B cell (primary cell): ENCODE results near the gene DLG1. TPM values are rescaled to one million over a fixed set of nuclear protein-coding genes. Genes with fewer than 3 reads are reported as not detected.
"Not testable (repeated sequence)": the region's sequence is repeated elsewhere in the genome, so short reads cannot be mapped to it uniquely, and the experiment has no call there.

Experiments used
- ATAC-seq: fragments of 200-7000 bp; cut with Tn5 transposase; one replicate; pipeline ENCODE4 v1.10.0; 2021; ENCODE audit warnings: low read depth, mild to moderate bottlenecking, moderate number of reproducible peaks, moderate library complexity
- CTCF ChIA-PET: fragments of 350-600 bp; sonication (Branson Sonifier 250); formaldehyde crosslinking; loops from one replicate; lab custom pipeline; 2021; ENCODE audit warnings: antibody characterized with exemption, inconsistent platforms; lab: Charles Lee
- POLR2A ChIA-PET: fragments of 350-600 bp; sonication (Branson Sonifier 250); formaldehyde crosslinking; loops from one replicate; lab custom pipeline; 2021; ENCODE audit warnings: antibody characterized with exemption; lab: Charles Lee
- DNase-seq: peaks from one replicate; pipeline ENCODE4 v3.0.0; 2013
- H2AFZ ChIP-seq: 2 replicates; pipeline ENCODE4 v1.6.1; 2012; ENCODE audit warnings: mild to moderate bottlenecking, low read depth, low read length; ENCODE audit not compliant: insufficient read depth, poor library complexity, severe bottlenecking
- H3K27ac ChIP-seq, 2 donors: 1 replicate in 1 of 2; 2 replicates in 1 of 2; pipeline ENCODE4 v1.5.1; 2012 to 2013; ENCODE audit warnings: low read length in 2 of 2, mild to moderate bottlenecking in 2 of 2, moderate library complexity in 1 of 2
- H3K27me3 ChIP-seq, 4 experiments: fragments of 200-600 bp in 1 of 4; sonication (generic) in 1 of 4; replicated peaks in 1 of 4; 1 replicate in 2 of 4; 2 replicates in 2 of 4; pipeline versions ENCODE4 v1.6.1 to v1.7.0; 2013 to 2016; ENCODE audit warnings: low read length in 3 of 4, mild to moderate bottlenecking in 2 of 4, mixed read lengths in 1 of 4, moderate library complexity in 1 of 4; ENCODE audit not compliant: insufficient read depth in 4 of 4, control insufficient read depth in 3 of 4; ENCODE audit errors: control extremely low read depth in 1 of 4
- H3K36me3 ChIP-seq, 2 experiments: replicated peaks in 1 of 2; 1 replicate in 1 of 2; 2 replicates in 1 of 2; pipeline versions ENCODE4 v1.6.1 to v1.7.1; 2013; ENCODE audit warnings: low read length in 1 of 2; ENCODE audit not compliant: insufficient read depth in 2 of 2, control insufficient read depth in 1 of 2; ENCODE audit errors: control extremely low read depth in 1 of 2, extremely low read depth in 1 of 2
- H3K4me1 ChIP-seq, 2 donors: fragments of 200-600 bp in 1 of 2; sonication (generic) in 1 of 2; 1 replicate in 1 of 2; 2 replicates in 1 of 2; pipeline versions ENCODE4 v1.5.1 to v1.6.1; 2013 to 2017; ENCODE audit warnings: low read length in 2 of 2; ENCODE audit not compliant: control insufficient read depth in 2 of 2, insufficient read depth in 2 of 2
- H3K4me2 ChIP-seq: replicated peaks from 2 replicates; pipeline ENCODE3; 2012; ENCODE audit warnings: mild to moderate bottlenecking, low read depth, low read length; ENCODE audit not compliant: poor library complexity, severe bottlenecking
- H3K4me3 ChIP-seq, 5 experiments: fragments of 200-600 bp in 1 of 5; sonication (generic) in 1 of 5; 1 replicate in 3 of 5; 2 replicates in 2 of 5; pipeline versions ENCODE4 v1.5.1 to v1.7.0; 2011 to 2016; ENCODE audit warnings: low read length in 4 of 5, mild to moderate bottlenecking in 4 of 5, low read depth in 2 of 5, control low read depth in 1 of 5, moderate library complexity in 1 of 5; ENCODE audit not compliant: insufficient read depth in 1 of 5; ENCODE audit errors: control extremely low read depth in 1 of 5, extremely low read depth in 1 of 5
- H3K79me2 ChIP-seq: fragments of 200-600 bp; sonication (generic); one replicate; pipeline ENCODE4 v1.6.0; 2016; ENCODE audit warnings: low read length; ENCODE audit not compliant: control insufficient read depth, insufficient read depth
- H3K9ac ChIP-seq: fragments of 200-600 bp; sonication (generic); 2 replicates; pipeline ENCODE4 v1.6.1; 2017; ENCODE audit warnings: mild to moderate bottlenecking, low read length, moderate library complexity
- H3K9me3 ChIP-seq, 3 donors: one replicate each; pipeline versions ENCODE4 v1.6.1 to v1.7.1; 2013; ENCODE audit warnings: low read length in 2 of 3; ENCODE audit not compliant: control insufficient read depth in 2 of 3, insufficient read depth in 1 of 3; ENCODE audit errors: control extremely low read depth in 1 of 3
- H4K20me1 ChIP-seq: 2 replicates; pipeline ENCODE4 v1.6.0; 2012; ENCODE audit warnings: mild to moderate bottlenecking, low read length; ENCODE audit not compliant: insufficient read depth, control insufficient read depth, poor library complexity, severe bottlenecking
- H3K27ac Mint-ChIP-seq: one replicate; pipeline ENCODE4 v1.8.0; 2021; ENCODE audit warnings: mixed read lengths
- H3K27me3 Mint-ChIP-seq: one replicate; pipeline ENCODE4 v1.8.0; 2021; ENCODE audit warnings: mixed read lengths
- H3K4me1 Mint-ChIP-seq: one replicate; pipeline ENCODE4 v1.8.0; 2021; ENCODE audit warnings: mixed read lengths
- H3K4me3 Mint-ChIP-seq: one replicate; pipeline ENCODE4 v1.8.0; 2021; ENCODE audit warnings: mixed read lengths
- H3K9me3 Mint-ChIP-seq: one replicate; pipeline ENCODE4 v1.8.0; 2022; ENCODE audit warnings: mixed read lengths; ENCODE audit not compliant: insufficient read depth
- EZH2 ChIP-seq: IDR thresholded peaks from 2 replicates; pipeline ENCODE4 v1.6.1; 2012; ENCODE audit warnings: borderline replicate concordance, low read depth, mild to moderate bottlenecking, moderate library complexity, low read length; ENCODE audit not compliant: insufficient read depth, poor library complexity, severe bottlenecking
- WGBS: methylation state at CpG from one replicate; pipeline ENCODE4 v1.1.5; 2013; ENCODE audit warnings: missing lambda C conversion rate; ENCODE audit not compliant: insufficient coverage; 5-methylcytosine and 5-hydroxymethylcytosine counted together
- intact Hi-C: fragments of 100-400 bp; cut with micrococcal nuclease; formaldehyde crosslinking; loops from one replicate; pipeline ENCODE4 v1.10.0; 2022
- polyA plus RNA-seq: library from polyadenylated mRNA; depleted of rRNA; stranded (reverse); fragments of >200 nt; gene quantifications from 2 replicates; pipeline ENCODE4 v1.2.3, GENCODE V29; 2012
- total RNA-seq, 2 donors: library from RNA; stranded (reverse); fragments of 120-200 nt in 1 of 2; gene quantifications; 1 replicate in 1 of 2; 2 replicates in 1 of 2; pipeline versions ENCODE4 v1.2.3 to v1.2.4, GENCODE V29; 2013 to 2022
- TF ChIP-seq, protein P1 (sequence below): fragments of 200-600 bp; IDR thresholded peaks from one replicate; pipeline ENCODE4 v1.8.0; 2022; ENCODE audit warnings: antibody characterized with exemption, mild to moderate bottlenecking

The DLG1 gene
- total and polyA plus RNA-seq, 2 donors (not counting 1 experiment from before 2014, with no cell fraction given), result 23.4 to 114 TPM

DNA sequence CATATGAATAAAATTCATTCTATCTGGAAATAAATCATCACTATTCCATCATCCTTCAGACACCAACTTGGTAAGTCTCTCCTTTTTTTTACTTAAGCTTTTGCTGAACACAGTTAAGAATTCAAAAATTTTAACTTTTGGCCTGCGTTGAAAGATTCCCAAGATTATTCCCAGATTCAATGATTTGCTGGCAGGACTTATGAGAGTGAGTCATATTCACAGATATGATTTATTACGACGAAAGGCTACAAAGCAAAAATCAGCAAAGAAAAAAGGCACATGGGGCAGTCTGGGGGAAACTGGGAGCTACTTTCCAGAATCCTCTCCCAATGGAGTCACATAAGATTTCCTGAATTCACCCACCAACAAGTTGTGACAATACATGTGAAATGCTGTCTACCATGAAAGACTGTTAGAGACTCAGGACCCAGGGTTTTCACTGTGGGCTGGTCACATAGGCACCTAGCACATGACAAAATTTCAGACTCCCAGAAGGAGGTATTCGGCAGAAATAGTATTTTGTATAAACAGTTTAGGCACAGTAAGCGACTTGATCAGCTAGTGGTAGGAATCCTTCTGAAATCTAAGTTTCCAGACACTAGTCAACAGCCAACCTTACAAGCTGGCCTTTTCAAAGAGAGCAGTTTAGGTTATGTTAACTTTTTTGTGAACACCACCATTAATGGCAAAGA, 82.1 kb downstream of the DLG1 start:
- 100% methylated on average over 2 of the region's 5 CpGs for WGBS
- H3K4me3 Mint-ChIP-seq, result no peak overlapping the region

DNA sequence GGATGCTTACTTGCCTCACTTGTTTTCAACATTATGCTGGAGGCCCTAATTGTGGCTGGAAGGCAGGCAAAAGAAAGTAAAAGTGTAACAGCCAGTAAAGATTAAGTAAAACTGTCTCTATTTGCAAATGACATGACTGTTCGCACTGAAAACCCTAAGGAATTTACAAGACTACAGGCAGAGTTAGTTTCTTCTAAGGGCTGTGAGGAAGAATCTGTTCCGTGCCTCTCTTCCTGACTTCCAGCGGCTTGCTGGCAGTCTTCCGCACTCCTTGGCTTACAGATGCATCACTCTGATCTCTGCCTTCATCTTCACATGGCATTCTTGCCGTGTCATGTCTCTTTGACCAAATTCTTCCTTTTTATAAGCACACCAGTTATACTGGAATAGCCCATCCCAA, 86.1 kb downstream of the DLG1 start:
- WGBS, result 100% methylated on average over 5 of the region's 5 CpGs
- DNase-seq, result no peak
- intact Hi-C loops, result no loop called here
- H4K20me1 ChIP-seq, result peaks cover 23% of the 10 kb centered on the region
- ChIA-PET CTCF (no interaction called here), POLR2A (no interaction called here)
- peaks cover 0 to 5% (median 1%) of the 10 kb centered on the region in 3 donors for H3K9me3 ChIP-seq
- peaks cover 0 to 12% of the 10 kb centered on the region in 2 donors for H3K4me1 ChIP-seq
- peaks cover 28% of the 10 kb centered on the region for H3K4me1 Mint-ChIP-seq
- TF ChIP-seq EZH2, result no peak
- TF ChIP-seq, protein P1, sequence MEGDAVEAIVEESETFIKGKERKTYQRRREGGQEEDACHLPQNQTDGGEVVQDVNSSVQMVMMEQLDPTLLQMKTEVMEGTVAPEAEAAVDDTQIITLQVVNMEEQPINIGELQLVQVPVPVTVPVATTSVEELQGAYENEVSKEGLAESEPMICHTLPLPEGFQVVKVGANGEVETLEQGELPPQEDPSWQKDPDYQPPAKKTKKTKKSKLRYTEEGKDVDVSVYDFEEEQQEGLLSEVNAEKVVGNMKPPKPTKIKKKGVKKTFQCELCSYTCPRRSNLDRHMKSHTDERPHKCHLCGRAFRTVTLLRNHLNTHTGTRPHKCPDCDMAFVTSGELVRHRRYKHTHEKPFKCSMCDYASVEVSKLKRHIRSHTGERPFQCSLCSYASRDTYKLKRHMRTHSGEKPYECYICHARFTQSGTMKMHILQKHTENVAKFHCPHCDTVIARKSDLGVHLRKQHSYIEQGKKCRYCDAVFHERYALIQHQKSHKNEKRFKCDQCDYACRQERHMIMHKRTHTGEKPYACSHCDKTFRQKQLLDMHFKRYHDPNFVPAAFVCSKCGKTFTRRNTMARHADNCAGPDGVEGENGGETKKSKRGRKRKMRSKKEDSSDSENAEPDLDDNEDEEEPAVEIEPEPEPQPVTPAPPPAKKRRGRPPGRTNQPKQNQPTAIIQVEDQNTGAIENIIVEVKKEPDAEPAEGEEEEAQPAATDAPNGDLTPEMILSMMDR, result no peak
- H3K27me3 Mint-ChIP-seq, result no peaks in the 10 kb centered on the region
- H3K27ac Mint-ChIP-seq, result no peak overlapping the region
- H3K9me3 Mint-ChIP-seq, result peaks cover 4% of the 10 kb centered on the region
- H3K4me2 ChIP-seq, result no peak overlapping the region
- H3K79me2 ChIP-seq, result peaks cover 74% of the 10 kb centered on the region
- H3K27ac ChIP-seq, result no peak overlapping the region
- H3K4me3 ChIP-seq, result no peak overlapping the region
- ATAC-seq, result no peak
- no peak overlapping the region for H3K9ac ChIP-seq
- H3K4me3 Mint-ChIP-seq, result no peak overlapping the region
- H3K36me3 ChIP-seq, result no peaks in the 10 kb centered on the region
- H2AFZ ChIP-seq, result no peak overlapping the region
- no peaks in the 10 kb centered on the region for H3K27me3 ChIP-seq

More for the DNA sequence above, 82.1 kb downstream of the DLG1 start:
- Histone ChIP-seq H3K79me2 (peaks cover 52% of the 10 kb centered on the region), H3K36me3 (no peaks in the 10 kb centered on the region), H3K4me1 (no peaks in the 10 kb centered on the region), H3K4me2 (no peak overlapping the region), H3K9ac (no peak overlapping the region), H3K27ac (no peak overlapping the region), H3K9me3 (peaks cover 0 to 5% (median 0%) of the 10 kb centered on the region in 3 donors), H4K20me1 (peaks cover 14% of the 10 kb centered on the region), H2AFZ (no peak overlapping the region), H3K27me3 (no peaks in the 10 kb centered on the region), H3K4me3 (no peak overlapping the region)
- ATAC-seq, result no peak
- Mint-ChIP-seq H3K4me1 (peaks cover 10% of the 10 kb centered on the region), H3K9me3 (peaks cover 4% of the 10 kb centered on the region), H3K27ac (no peak overlapping the region), H3K27me3 (no peaks in the 10 kb centered on the region)
- POLR2A ChIA-PET, result no interaction called here
- intact Hi-C loops, result no loop called here
- DNase-seq, result no peak
- CTCF ChIA-PET, result no interaction called here
- TF ChIP-seq, protein P1, result no peak
- no peak for TF ChIP-seq EZH2

DNA sequence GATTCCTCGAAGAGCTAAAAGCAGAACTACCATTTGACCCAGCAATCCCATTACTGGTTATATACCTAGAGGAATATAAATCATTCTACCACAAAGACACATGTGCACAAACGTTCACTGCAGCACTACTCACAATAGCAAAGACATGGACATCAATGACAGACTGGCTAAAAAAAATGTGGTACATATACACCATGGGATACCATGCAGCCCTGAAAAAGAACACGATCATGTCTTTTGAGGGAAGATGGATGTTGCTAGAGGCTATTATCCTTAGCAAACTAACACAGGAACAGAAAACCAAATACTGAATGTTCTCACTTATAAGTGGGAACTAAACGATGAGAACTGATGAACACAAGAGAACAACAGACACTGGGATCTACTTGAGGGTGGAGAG, 86.7 kb downstream of the DLG1 start:
- H3K9me3 ChIP-seq, H3K27me3 Mint-ChIP-seq, H3K4me3 ChIP-seq, H3K9me3 Mint-ChIP-seq, H3K27me3 ChIP-seq, ATAC-seq, intact Hi-C loops, POLR2A ChIA-PET, H3K4me2 ChIP-seq, CTCF ChIA-PET, H3K27ac ChIP-seq, DNase-seq, H3K4me3 Mint-ChIP-seq, H2AFZ ChIP-seq, H3K36me3 ChIP-seq, H3K27ac Mint-ChIP-seq, H3K9ac ChIP-seq: not testable (repeated sequence)
- H3K4me1 ChIP-seq, result peaks cover 0 to 12% of the 10 kb centered on the region in 2 donors
- no CpG with 5 or more reads among the region's 4 CpGs for WGBS
- H3K4me1 Mint-ChIP-seq, result peaks cover 28% of the 10 kb centered on the region
- H3K79me2 ChIP-seq, result peaks cover 73% of the 10 kb centered on the region
- H4K20me1 ChIP-seq, result peaks cover 26% of the 10 kb centered on the region
